ENCODE data around the gene SOBP.

SOBP gene

DNA sequence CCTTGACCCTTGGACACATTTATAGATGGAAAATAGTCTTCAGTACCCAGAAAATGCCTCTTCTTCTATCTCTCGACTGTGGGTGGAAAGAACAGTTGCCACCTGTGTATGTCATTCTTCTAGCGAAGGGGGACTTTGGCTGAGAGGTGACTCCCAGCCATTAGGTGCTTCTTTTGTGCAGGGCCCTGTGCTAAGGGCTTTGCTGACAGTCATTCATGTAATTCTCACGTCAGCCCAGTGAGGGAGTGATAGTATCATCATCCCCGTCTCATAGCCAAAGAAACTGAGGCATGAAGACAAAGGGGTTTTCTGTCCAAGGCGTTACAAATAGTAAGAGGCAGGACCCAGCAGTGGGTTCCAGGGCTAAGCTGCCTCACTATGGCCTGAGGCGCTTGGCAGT is 173.4 kb downstream of the SOBP start:
- DNase-seq, result no peak

DNA sequence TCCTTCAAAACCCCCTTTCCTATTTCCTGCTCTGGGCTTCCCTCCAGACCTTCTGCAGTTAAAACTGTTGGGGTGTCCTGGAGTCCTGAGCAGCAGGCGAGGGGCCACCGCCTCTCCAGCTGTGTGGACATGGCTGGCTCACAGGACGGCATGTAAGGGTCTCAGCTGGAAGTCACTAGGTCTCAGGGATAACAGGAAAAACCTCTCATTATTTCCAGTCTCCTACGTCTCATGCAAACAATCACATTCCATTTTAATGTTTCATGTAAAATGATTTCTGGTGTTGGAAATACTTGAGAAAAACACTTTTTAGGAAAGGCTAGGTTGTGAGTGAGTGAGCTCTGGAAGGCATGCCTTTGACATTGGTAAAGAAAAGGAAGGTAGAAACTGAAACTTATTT is 175.5 kb downstream of the SOBP start:
- no peak for DNase-seq

DNA sequence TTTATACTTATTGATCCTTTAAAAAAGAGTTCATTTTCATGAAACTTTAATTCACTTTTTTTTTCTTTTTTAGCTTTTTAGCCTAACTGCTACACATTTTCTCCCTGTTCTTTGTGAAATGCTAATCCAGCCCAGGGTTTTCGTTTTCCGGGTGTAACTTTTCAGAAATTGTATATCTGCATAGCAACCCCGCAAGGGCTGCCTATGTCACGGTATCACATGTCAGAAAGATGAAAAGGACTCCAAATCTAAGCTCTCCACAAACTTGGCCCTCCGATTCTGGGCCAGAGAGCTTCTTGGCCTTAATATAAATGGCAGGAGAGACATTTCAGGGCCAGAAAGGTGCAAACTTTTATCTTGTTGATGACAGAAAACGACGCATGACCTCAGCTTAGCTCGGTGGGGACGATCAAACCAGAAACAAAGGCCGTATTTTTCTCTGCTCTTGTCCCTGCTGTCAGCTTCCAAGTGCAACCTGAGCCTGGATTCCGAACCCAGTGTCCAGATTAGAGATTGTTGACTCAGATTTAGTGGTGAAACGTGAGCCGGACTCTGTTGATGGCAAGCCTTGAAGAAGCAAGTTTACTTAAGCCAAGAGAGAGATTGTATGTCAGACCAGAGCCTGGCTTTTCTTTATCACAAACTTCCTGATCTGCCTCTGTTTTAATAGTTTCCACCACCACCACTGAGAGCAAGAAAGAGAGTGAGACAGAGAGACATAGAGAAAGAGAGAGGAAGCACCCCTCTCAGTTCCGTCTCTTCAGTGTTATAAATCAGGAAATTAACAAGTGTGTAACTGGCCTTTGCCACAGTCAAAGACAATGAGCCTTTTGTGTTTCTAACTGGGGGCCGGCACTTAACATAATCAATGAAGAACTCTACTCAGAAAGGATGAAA is 176.4 kb downstream of the SOBP start:
- no peak for DNase-seq

DNA sequence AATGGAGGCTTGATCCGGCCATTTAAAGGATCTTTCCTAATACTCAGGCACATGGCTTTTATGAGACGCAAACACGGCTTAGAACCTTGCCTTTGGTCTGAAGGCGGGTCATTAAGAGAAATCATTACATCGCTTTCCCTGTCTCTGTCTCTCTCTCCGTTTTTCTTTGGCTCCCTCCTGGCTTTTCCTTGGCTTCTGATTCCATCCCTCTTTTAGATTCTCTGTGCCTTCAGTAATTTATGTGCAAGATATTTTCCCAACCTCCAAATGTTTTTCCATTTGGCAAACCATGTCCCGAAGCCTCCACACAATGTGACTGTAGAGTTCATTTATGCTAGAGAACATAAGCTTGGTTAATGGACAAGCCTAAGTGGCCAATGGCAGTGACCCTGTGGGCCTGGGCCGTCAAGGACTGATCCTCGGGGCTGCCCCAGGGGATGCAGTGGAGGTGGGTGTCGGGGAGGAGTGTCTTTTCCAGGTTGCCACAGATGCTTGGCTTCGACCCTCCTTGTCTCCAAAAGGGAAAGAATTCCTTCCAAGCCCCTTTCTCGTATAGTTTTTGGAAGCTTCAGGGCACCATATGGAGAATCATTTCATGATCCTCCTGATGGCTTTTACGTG is 177.2 kb downstream of the SOBP start:
- DNase-seq, result no peak

DNA sequence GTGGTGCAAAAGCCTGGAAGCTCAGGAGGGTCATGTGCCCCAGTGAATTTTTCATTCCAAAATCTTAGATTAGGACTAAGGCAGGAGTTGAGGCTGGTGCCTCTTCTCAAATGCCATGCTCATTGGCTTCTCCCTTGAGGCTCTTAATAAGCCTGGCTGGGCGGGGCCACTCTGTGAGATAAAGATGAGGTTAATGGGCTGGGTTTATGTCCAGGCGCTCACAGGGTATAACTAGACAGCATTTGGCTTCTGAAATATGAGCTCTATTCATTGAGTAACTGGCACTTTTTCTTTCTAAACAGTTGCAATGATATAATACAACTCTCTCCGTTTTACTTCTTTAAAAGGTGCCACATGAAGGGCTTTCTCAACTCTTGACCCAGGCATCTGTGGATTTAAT is 177.9 kb downstream of the SOBP start:
- no peak for DNase-seq

DNA sequence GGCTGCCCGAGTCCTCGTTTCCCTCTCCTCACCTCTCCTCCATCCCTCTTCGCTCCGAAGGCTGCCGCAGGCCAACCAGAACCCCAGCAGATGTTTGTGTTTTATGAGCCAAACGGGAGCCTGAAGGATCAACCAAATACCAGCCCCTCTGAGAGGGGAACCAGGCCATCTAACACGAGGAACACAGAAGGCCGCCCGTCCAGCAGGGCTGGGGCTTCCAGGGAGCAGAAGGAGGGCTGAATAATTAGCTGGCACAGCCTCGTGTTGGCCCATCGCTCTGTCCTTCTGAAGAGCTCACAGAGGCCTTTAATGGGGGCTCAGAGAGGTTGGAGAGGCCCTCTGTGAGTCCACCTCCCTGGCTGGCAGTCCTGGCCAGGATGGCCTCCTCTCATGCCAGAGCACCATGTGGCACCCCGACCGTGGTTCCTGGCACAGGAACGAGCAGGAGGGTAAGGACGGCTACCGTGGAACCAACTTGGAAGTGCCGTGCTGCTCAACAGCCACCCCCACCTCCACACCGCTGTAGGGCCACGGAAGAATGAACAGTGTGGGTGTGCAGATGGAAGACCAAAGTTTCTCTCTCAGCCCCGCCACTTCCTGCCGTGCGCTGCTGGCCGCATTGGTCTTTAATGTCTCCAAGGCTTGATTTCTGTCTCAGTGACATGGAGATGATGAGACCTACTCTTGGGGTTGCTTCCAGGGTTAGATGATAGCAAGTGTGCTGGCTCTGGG is 179.0 kb downstream of the SOBP start:
- DNase-seq, result no peak

DNA sequence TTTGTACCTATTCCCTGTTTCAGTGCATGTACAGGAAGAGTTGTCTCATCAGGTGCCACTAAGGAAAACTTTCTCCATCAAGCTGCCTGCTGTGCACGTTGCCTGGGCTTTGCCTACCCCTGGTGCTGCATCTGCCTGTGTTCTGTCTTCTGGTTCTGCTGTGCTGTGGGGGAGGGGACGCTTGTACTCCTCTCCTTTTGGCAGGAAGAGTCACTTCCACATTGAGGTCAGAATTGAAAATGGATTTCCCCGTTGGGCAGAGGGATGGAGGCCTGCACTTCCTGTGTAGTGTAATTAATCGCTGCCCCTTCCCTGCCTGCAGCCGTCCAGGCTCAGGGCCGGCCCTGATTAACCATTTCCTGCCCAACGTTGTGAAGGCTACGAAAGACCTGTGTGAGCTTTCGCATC is 180.9 kb downstream of the SOBP start:
- no peak for DNase-seq

DNA sequence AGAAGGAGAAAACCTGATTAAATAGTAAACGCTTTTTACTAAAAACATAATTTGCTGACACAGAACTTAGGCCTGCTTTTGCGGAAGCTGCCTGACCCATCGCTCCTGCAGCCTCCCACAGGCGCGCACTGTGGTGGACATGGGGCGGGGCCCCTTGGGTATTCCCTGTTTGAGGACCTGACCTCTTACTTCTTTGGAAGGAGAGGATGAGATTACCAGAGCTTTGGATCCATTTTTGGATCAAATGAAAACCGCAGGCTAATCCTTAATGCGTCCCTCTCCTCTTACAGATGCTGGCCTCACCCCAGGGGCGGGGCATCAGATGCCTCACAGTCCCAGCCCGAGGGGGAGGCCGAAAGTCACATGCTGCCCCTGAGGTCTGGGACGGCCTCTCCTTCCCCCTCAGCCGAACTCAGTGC is 183.2 kb downstream of the SOBP start:
- DNase-seq, result no peak

DNA sequence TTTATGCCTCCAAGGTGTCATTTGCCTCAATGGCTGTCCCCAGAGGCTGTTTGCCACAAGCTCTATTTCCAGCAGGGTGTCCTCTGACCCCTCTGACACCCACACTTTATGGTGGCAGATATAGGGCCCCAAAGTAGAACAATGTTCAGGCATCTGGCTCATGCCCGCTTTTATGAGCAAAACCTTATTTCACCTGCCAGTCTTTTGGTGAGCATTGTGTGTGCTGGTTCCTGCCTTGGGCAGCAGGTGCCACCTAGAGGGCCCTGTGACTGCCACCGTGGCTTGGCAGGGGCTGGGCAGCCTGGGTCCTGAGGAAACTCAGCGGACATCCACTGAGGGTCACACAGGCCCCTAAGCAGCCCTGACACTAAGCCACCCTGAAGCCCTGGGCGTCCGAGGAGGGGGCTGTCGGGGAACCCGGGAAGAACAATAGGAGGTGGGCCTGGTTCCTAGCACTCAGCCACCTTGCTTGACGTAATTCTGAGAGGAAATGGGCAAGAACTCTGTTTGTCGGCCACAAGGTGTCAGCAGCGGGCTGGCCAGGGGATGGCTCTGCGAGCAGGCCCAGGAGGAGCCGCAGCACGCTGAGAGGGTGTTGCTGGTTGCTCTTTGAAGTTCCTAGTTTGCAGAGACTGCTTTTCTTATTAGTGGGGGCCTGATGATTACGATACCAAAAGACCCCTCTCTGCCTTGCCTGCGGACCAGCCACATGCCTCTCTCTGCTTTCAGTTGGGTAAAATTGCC is 185.2 kb downstream of the SOBP start:
- peak; percentile 89 for DNase-seq

DNA sequence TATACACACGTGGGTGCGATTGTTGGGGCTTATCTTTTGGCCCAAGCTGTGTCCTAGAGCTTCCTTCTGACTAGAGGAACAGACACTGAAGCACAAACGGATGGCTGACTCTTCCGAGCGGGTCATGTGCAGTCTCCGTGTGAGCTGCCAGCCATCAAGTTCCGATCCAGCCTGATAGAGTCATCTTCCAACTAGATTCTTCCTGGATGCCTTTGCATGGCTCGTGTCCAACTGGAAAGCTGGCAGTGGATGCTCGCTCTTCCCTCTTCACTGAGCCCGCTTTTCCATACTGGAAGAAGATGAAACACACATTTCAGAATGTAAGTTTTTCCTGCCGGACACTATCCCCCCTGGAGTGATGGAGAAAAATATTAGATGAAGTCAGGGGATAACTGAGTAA is 186.1 kb downstream of the SOBP start:
- DNase-seq, result no peak

DNA sequence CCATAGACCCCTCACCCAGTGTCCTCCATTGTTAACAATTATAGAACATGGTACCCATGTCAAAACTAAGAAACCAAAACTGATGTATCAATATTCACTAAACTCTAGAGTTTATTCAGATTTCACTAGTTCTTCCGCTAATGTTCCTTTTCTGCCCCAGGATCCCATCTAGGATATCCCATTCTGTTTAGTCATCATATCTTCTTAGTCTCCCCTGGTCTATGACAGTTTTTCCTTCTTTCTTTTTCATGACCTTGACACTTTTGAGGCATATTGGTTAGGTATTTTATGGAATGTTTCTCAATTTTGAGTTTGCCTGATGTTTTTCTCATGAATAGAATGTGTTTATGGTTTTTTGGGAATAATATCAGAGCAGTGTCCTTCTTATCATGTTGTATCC is 187.5 kb downstream of the SOBP start:
- no peak for DNase-seq

DNA sequence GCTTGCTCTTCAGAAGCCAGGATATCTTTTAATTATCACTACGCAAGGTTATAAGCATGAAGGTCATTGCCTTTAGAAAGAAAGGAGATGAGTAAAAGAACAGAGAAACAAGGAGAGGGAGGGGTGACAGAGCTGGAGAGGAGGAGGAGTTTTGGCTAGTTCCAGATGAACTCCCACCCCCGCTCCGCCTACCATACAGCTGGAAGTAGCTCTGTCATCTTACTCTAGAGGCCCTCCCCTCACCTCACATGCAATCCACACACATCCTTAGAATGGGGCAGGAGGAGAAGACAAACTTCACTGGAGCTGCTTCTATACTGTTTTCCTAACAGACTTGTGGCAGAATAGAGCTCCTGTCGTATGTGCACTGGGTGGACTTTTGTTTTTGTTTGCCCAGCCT is 189.5 kb downstream of the SOBP start:
- DNase-seq, result no peak

DNA sequence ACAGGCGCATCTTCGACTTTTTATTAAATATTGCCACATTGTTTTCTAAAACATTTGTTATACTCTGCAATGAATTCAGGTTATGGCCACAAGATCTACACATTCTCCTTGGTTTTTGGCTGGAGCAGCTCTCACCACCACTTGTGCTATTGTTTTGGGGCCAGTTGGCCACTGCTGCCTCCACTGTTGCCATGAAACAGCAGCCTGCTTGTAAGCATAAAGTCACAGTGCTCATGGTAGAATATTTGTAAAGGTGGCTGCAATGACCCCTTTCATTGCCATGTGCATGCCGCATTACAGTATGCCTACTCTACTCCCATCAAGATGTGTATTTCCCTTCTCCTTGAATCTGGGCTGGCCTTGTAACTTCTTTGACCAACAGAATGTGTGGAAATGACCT is 192.8 kb downstream of the SOBP start:
- DNase-seq, result no peak

DNA sequence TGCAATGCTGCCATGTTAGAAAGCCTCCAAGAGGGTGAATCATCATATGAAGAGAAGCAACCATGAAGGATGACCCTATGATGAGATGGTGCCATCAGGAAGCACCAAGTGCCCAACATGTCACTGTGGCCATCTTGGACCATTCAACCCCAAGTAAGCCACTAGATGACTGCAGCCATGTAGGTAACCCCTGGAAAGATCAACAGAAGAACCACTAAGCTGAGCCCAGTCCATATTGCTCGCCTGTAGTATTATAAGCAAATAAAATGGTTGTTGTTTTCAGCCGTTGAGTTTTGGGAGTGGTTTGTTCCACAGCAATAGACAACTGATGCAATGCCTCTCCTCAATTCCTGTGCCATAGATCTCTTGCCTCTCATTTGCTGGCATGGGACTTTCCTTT is 193.3 kb downstream of the SOBP start:
- no peak for DNase-seq

DNA sequence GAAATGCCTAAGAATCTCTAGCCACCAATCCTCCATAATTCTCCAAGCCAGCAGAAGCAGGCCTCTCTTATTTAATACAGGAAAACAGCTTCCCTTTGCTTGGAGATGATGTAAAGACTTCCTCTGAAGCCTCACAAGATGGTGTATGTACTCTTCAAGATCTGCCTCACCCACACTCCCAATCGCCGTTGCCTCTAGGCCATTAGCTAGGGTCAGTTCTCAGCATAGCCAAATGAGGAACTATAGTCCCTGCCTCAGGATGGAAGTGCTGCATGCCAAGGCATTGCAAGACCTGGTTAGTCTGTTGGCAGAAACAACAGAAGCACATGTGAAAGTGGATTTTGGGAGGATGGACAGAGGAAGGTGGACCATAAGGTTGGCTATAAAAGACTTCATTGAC is 195.1 kb downstream of the SOBP start:
- DNase-seq, result no peak

DNA sequence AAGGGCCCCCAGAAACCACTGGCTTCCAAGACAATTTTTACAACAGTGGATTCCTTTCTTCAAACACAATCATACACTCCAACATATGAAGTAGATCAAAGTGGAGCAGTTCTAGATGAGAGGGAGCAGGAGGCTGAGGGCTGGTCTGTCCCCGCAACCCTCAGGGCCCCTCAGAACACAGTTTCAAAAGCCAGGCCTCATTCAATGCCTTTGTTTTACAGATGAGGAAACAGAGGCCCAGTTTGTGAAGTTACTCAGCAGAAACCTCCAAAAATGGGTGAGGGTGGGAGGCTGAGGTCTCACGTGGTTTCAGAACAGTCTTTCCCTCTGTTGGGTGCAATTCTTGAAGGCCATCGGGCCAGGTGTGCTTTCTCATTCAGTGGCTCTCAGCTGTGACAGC is 199.3 kb downstream of the SOBP start:
- DNase-seq, result no peak

DNA sequence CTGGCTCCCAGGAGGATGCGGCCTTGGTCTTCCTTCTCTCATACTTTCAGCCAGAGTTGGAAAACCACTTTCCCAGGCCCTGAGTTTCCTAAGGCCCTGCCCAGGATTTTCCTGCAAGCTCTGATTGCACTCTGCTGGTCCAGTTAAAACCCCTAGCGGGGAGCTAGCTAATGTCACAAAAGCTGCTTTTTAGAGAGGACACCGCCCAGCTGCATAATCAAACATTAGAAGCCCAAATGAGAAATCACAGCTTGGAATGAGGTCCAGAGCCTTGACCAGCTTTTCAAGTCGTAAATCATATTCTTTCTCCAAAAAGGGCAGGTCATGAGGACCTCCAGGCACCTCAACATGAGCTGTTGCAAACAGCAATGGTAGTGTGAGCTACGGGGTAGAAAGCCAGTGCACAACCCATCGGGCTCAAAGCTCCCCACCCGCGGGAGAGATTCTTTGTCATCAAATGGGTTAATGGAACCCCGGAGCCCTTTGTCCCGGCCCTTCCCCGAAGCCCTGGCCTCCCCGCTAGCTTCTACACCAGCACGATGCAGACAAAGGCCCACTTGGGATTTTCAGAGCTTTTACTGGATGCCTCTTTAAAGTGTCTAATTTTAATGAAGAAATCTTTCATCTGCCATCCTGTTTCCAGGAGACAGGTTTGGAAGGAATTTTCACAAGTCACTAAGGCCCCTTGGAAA is 200.2 kb downstream of the SOBP start:
- DNase-seq, result no peak

DNA sequence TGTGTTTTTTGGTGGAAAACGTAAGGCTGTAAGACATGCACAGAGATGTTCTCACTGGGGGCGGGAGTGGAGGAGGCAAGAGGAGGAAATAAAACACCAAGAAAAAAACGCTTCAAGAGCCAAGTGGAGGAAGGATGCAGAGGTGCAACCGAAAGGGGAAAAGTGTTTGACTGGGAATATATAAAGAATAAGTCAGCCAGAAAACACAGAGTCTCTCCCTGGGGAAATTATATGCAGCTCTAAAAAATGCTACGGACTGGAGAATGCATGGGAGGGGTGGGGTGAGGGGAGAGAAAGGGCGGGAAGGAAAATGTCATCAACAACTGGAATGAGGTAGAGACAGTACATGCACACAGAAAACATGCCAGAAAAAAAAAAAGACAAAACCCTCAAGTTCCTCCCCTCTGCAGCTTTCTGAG is 200.7 kb downstream of the SOBP start:
- DNase-seq, result no peak

DNA sequence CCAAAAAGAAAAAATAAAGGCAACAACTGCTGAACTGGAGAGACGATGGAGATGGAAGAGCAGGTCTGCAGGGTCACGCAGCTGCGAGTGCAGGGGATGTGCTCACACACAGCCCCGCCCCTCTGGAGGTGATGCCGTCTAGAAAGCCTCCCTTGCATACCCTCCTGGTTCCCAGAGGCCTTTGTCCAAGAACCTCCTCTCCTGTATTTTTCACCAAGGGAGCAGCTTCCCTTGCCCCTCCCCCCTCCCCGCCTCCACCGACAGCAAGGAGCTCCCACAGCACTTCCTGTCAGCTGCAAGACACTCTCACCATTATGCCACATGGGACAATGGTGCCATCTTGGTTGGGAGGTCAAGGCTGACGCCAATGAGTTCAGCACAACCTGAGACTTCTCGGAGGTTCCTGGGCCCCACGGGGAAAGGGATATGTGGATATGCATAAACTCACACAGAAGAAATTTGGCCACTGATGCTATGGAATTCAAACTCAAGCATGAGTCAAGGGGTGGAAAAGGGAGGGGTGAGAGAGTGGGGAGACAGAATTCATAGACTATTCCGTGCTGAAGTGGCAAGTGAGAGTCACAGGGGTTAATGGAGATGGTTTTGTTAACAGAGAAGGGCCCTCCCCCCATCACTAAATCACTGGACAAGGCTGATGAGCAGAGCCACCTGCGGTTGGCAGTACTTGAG is 201.3 kb downstream of the SOBP start:
- no peak for DNase-seq

DNA sequence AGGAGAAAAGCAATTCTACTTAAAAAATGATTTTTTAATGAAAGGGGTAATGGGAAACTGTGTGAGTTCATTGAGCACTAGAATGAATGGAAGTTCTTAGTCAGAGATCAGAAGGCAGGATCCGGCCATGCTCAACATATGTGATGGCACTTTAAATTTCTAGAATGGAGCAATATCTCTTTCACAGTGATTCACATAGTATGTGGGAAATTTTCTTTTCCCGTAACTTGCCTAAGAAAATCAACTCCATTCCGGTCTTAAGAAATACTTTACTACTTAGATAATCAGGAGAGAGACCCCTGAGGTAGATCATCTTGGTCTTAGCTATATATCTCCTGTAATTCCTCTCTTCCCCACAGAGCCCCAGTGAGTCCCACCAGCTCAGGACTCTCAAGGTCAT is 202.4 kb downstream of the SOBP start:
- no peak for DNase-seq

DNA sequence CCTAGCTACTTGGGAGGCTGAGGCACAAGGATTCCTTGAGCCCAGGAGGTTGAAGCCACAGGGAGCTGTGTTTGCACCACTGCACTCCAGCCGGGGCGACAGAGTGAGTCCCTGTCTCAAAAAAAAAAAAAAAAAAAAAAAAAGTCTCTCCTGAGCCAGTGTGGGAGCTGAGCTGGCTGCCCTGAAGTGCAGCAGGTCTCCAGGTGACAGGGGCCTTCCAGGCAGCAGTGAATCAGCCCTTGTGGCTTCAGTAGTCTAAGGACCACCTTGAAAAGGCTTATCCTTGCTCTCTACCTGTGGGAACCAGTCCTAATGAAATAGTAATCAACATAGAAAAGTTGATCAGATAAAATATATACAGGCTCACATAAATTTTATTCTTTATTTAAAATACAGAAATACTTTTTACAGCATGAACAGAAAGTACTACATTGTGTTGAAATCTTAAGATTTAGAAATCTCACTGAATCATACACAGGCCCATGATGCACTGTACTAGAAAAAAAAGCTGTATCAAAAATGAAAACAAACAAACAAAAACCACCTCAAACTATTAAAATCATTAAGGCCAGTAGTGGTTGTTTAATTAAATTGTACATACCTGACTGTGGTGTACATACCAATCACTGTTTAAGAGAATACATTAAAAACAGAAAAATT is 205.3 kb downstream of the SOBP start:
- DNase-seq, result no peak
